ENCODE results near the gene MPO. TPM values are rescaled to one million over a fixed set of nuclear protein-coding genes. Genes with fewer than 3 reads are reported as not detected.

MPO gene
- total RNA-seq, 1 experiment from 2014 or later, result not detected

GRCh38 chr17:58320163-58320558, 39.4 kb upstream of the MPO start:
- H3K9me3 Mint-ChIP-seq, result no peaks in the 10 kb centered on the region
- 0 out of 2 replicates have a peak, but pooled peaks cover 3% of the 10 kb centered on the region for H3K36me3 Mint-ChIP-seq
- DNase-seq (ENCODE audit: low spot score) (peak; percentile 9), ATAC-seq (no peak)
- TF ChIP-seq NR2C2 (CRISPR knock-in tag; IDR thresholded peaks at IDR 0.05) (no peak), GTF2I (CRISPR knock-in tag; conservative IDR thresholded peaks at IDR 0.05) (no peak), E2F4 (CRISPR knock-in tag; IDR thresholded peaks at IDR 0.05; ENCODE audit: borderline replicate concordance, low read depth) (no peak), KAT7 (CRISPR knock-in tag; IDR thresholded peaks at IDR 0.05; ENCODE audit: borderline replicate concordance) (no peak), ATF6 (CRISPR knock-in tag; IDR thresholded peaks at IDR 0.05) (no peak), AR (CRISPR knock-in tag; IDR thresholded peaks at IDR 0.05) (no peak)
- ChIA-PET POLR2A (interaction anchor here (0.5 kb wide), 1 partner anchor 64 kb away, joined by 3 read pairs; no protein-coding TSS in a partner anchor), CTCF (interaction anchor here (8.3 kb wide), 1 partner anchor 14 kb away, joined by 97 read pairs; no protein-coding TSS in a partner anchor)
- H3K27ac Mint-ChIP-seq, result no peak overlapping the region
- no peak overlapping the region for H3K4me3 Mint-ChIP-seq
- H3K27me3 Mint-ChIP-seq (ENCODE audit: low read depth), result peaks cover 44% of the 10 kb centered on the region
- H3K4me1 Mint-ChIP-seq, result peaks cover 12% of the 10 kb centered on the region

GRCh38 chr17:58319173-58320162, 38.7 kb upstream of the MPO start:
- POLR2A ChIA-PET, result interaction anchor here (0.5 kb wide), 1 partner anchor 65 kb away, joined by 3 read pairs; no protein-coding TSS in a partner anchor
- CTCF ChIA-PET, result interaction anchor here (0.8 to 8.3 kb wide), 4 partner anchors 13 to 98 kb away, joined by 3 to 97 read pairs (median 39); partner anchors contain the start of gene RNF43
- TF ChIP-seq E2F4 (CRISPR knock-in tag; IDR thresholded peaks at IDR 0.05; ENCODE audit: borderline replicate concordance, low read depth) (no peak), HMGA2 (CRISPR knock-in tag; IDR thresholded peaks at IDR 0.05) (no peak), MAX (CRISPR knock-in tag; IDR thresholded peaks at IDR 0.05) (no peak), ZNF281 (CRISPR knock-in tag; IDR thresholded peaks at IDR 0.05) (no peak), MLX (CRISPR knock-in tag; IDR thresholded peaks at IDR 0.05) (no peak), ZSCAN18 (CRISPR knock-in tag; IDR thresholded peaks at IDR 0.05) (no peak), CDX4 (CRISPR knock-in tag; IDR thresholded peaks at IDR 0.05; ENCODE audit: borderline replicate concordance) (no peak), E2F5 (CRISPR knock-in tag; IDR thresholded peaks at IDR 0.05) (no peak), MXD4 (CRISPR knock-in tag; IDR thresholded peaks at IDR 0.05; ENCODE audit: borderline replicate concordance) (no peak), FOXP1 (CRISPR knock-in tag; IDR thresholded peaks at IDR 0.05; ENCODE audit: borderline replicate concordance) (no peak)

More at GRCh38 chr17:58319173-58320162, 38.7 kb upstream of the MPO start:
- peaks cover 39% of the 10 kb centered on the region for H3K27me3 Mint-ChIP-seq (ENCODE audit: low read depth)
- no peak for ATAC-seq
- H3K4me3 Mint-ChIP-seq, result no peak overlapping the region
- H3K27ac Mint-ChIP-seq, result no peak overlapping the region
- H3K9me3 Mint-ChIP-seq, result no peaks in the 10 kb centered on the region
- H3K36me3 Mint-ChIP-seq, result 0 out of 2 replicates have a peak, but pooled peaks cover 3% of the 10 kb centered on the region
- DNase-seq (ENCODE audit: low spot score), result peak; percentile 6
- H3K4me1 Mint-ChIP-seq, result peaks cover 9% of the 10 kb centered on the region
